GM12872 (cell line): ENCODE data around the gene ZNF778.

Experiments
- CTCF ChIP-seq: IDR thresholded peaks from 3 replicates; pipeline ENCODE4 v1.5.1; 2011; ENCODE audit warnings: low read depth, mild to moderate bottlenecking, low read length, moderate library complexity; ENCODE audit not compliant: insufficient read depth

Gene ZNF778

GRCh38 chr16:89202422-89203215 is 14.9 kb upstream of the ZNF778 start:
- no peak for TF ChIP-seq CTCF

GRCh38 chr16:89207993-89208392 is 9.5 kb upstream of the ZNF778 start:
- no peak for TF ChIP-seq CTCF

- no peak for TF ChIP-seq CTCF
Observed at GRCh38 chr16:89209522-89210044, 7.9 kb upstream of the ZNF778 start.

- TF ChIP-seq CTCF = no peak
Observed at GRCh38 chr16:89210165-89210903, 7.2 kb upstream of the ZNF778 start.

GRCh38 chr16:89210904-89211515 is 6.5 kb upstream of the ZNF778 start:
- no peak for TF ChIP-seq CTCF

GRCh38 chr16:89216315-89217137 is 977 bp upstream of the ZNF778 start:
- peak; percentile 78 for TF ChIP-seq CTCF

- no peak for TF ChIP-seq CTCF
Observed at GRCh38 chr16:89217138-89217387, 440 bp upstream of the ZNF778 start.
